Measurements from ENCODE around the gene KCNN4. TPM values are rescaled to one million over a fixed set of nuclear protein-coding genes. Genes with fewer than 3 reads are reported as not detected.
A peak's percentile ranks its signal among the peaks of the same experiment; 100 is the strongest.

KCNN4 gene
- total RNA-seq, 1 donor: 7.2 TPM

- H3K27me3 ChIP-seq (ENCODE audit: insufficient read depth, low read length): peaks cover 35% of the 10 kb centered on the region
- no peak for TF ChIP-seq CTCF (IDR thresholded peaks at IDR 0.05; ENCODE audit: extremely low read depth, low read depth, low read length)
- H2AFZ ChIP-seq (ENCODE audit: low read length): peak overlapping the region; percentile 77
- no peak for DNase-seq (ENCODE audit: insufficient read length, low spot score, missing footprints)
- no peaks in the 10 kb centered on the region for H3K9me3 ChIP-seq (ENCODE audit: low read depth, low read length)
- H3K27ac ChIP-seq (ENCODE audit: low read depth, low read length): no peak overlapping the region
- no peaks in the 10 kb centered on the region for H3K79me2 ChIP-seq (ENCODE audit: insufficient read depth, low read length)
- no peaks in the 10 kb centered on the region for H4K20me1 ChIP-seq (ENCODE audit: insufficient read depth, low read length)
- no peaks in the 10 kb centered on the region for H3K4me1 ChIP-seq (ENCODE audit: insufficient read depth, low read length)
- no peaks in the 10 kb centered on the region for H3K36me3 ChIP-seq (ENCODE audit: insufficient read depth, low read length)
- H3K4me2 ChIP-seq (ENCODE audit: insufficient read depth, low read length): peak overlapping the region; percentile 86
- H3K4me3 ChIP-seq (ENCODE audit: insufficient read depth, low read length): peak overlapping the region; percentile 69
These were observed 18.0 kb upstream of the KCNN4 start for GRCh38 chr19:43798546-43799409.

GRCh38 chr19:43798026-43798545 lies 17.3 kb upstream of the KCNN4 start:
- H2AFZ ChIP-seq (ENCODE audit: low read length): no peak overlapping the region
- H3K4me2 ChIP-seq (ENCODE audit: insufficient read depth, low read length): peak overlapping the region; percentile 86
- TF ChIP-seq CTCF (IDR thresholded peaks at IDR 0.05; ENCODE audit: extremely low read depth, low read depth, low read length): no peak
- H3K79me2 ChIP-seq (ENCODE audit: insufficient read depth, low read length): no peaks in the 10 kb centered on the region
- H3K36me3 ChIP-seq (ENCODE audit: insufficient read depth, low read length): no peaks in the 10 kb centered on the region
- DNase-seq (ENCODE audit: insufficient read length, low spot score, missing footprints): no peak
- H3K27ac ChIP-seq (ENCODE audit: low read depth, low read length): no peak overlapping the region
- H4K20me1 ChIP-seq (ENCODE audit: insufficient read depth, low read length): no peaks in the 10 kb centered on the region
- H3K27me3 ChIP-seq (ENCODE audit: insufficient read depth, low read length): peaks cover 39% of the 10 kb centered on the region
- peak overlapping the region; percentile 69 for H3K4me3 ChIP-seq (ENCODE audit: insufficient read depth, low read length)
- H3K4me1 ChIP-seq (ENCODE audit: insufficient read depth, low read length): no peaks in the 10 kb centered on the region
- H3K9me3 ChIP-seq (ENCODE audit: low read depth, low read length): no peaks in the 10 kb centered on the region

- Histone ChIP-seq H3K36me3 (ENCODE audit: insufficient read depth, low read length) (no peaks in the 10 kb centered on the region), H3K4me3 (ENCODE audit: insufficient read depth, low read length) (no peak overlapping the region), H2AFZ (ENCODE audit: low read length) (no peak overlapping the region), H3K4me2 (ENCODE audit: insufficient read depth, low read length) (no peak overlapping the region), H3K4me1 (ENCODE audit: insufficient read depth, low read length) (no peaks in the 10 kb centered on the region), H4K20me1 (ENCODE audit: insufficient read depth, low read length) (no peaks in the 10 kb centered on the region), H3K9me3 (ENCODE audit: low read depth, low read length) (no peaks in the 10 kb centered on the region), H3K27ac (ENCODE audit: low read depth, low read length) (no peak overlapping the region), H3K79me2 (ENCODE audit: insufficient read depth, low read length) (no peaks in the 10 kb centered on the region), H3K27me3 (ENCODE audit: insufficient read depth, low read length) (peaks cover 38% of the 10 kb centered on the region)
- DNase-seq (ENCODE audit: insufficient read length, low spot score, missing footprints): no peak
- TF ChIP-seq CTCF (IDR thresholded peaks at IDR 0.05; ENCODE audit: extremely low read depth, low read depth, low read length): no peak
These were observed 16.8 kb upstream of the KCNN4 start for GRCh38 chr19:43797556-43797955.

- no peak for TF ChIP-seq CTCF (IDR thresholded peaks at IDR 0.05; ENCODE audit: extremely low read depth, low read depth, low read length)
- H3K79me2 ChIP-seq (ENCODE audit: insufficient read depth, low read length): no peaks in the 10 kb centered on the region
- no peak overlapping the region for H2AFZ ChIP-seq (ENCODE audit: low read length)
- H3K4me3 ChIP-seq (ENCODE audit: insufficient read depth, low read length): no peak overlapping the region
- H3K27me3 ChIP-seq (ENCODE audit: insufficient read depth, low read length): peaks cover 37% of the 10 kb centered on the region
- no peak overlapping the region for H3K27ac ChIP-seq (ENCODE audit: low read depth, low read length)
- no peaks in the 10 kb centered on the region for H3K9me3 ChIP-seq (ENCODE audit: low read depth, low read length)
- no peak for DNase-seq (ENCODE audit: insufficient read length, low spot score, missing footprints)
- H4K20me1 ChIP-seq (ENCODE audit: insufficient read depth, low read length): no peaks in the 10 kb centered on the region
- no peaks in the 10 kb centered on the region for H3K4me1 ChIP-seq (ENCODE audit: insufficient read depth, low read length)
- no peaks in the 10 kb centered on the region for H3K36me3 ChIP-seq (ENCODE audit: insufficient read depth, low read length)
- no peak overlapping the region for H3K4me2 ChIP-seq (ENCODE audit: insufficient read depth, low read length)
These were observed 16.3 kb upstream of the KCNN4 start for GRCh38 chr19:43797118-43797517.

All from osteoblast (primary cell).